CD4-positive, alpha-beta T cell treated with Interleukin-10 for 1 hour (primary cell): Measurements from ENCODE around the gene CTNNA2.

Experiments used
- DNase-seq: peaks from one replicate; pipeline ENCODE4 v3.0.0-alpha.2; 2020

CTNNA2 gene

GRCh38 chr2:79619442-79619841 lies 106.6 kb downstream of the CTNNA2 start:
- DNase-seq = no peak

- DNase-seq = no peak
Observed at GRCh38 chr2:79619976-79620375, 107.1 kb downstream of the CTNNA2 start.

GRCh38 chr2:79620679-79621078 lies 107.8 kb downstream of the CTNNA2 start:
- DNase-seq = no peak

GRCh38 chr2:79621252-79621651 lies 108.4 kb downstream of the CTNNA2 start:
- no peak for DNase-seq

GRCh38 chr2:79621755-79622154 lies 108.9 kb downstream of the CTNNA2 start:
- DNase-seq = no peak

GRCh38 chr2:79622508-79622907 lies 109.7 kb downstream of the CTNNA2 start:
- no peak for DNase-seq

GRCh38 chr2:79627237-79627636 lies 114.4 kb downstream of the CTNNA2 start:
- no peak for DNase-seq

- no peak for DNase-seq
Observed at GRCh38 chr2:79630060-79630459, 117.2 kb downstream of the CTNNA2 start.

GRCh38 chr2:79630972-79631557 lies 118.2 kb downstream of the CTNNA2 start:
- DNase-seq = no peak

- DNase-seq = no peak
Observed at GRCh38 chr2:79638410-79638809, 125.6 kb downstream of the CTNNA2 start.

- DNase-seq = no peak
Observed at GRCh38 chr2:79638954-79639353, 126.1 kb downstream of the CTNNA2 start.

- no peak for DNase-seq
Observed at GRCh38 chr2:79640001-79640400, 127.2 kb downstream of the CTNNA2 start.

GRCh38 chr2:79649531-79649930 lies 136.7 kb downstream of the CTNNA2 start:
- no peak for DNase-seq

GRCh38 chr2:79660557-79660956 lies 147.7 kb downstream of the CTNNA2 start:
- DNase-seq = no peak

GRCh38 chr2:79665091-79665490 lies 152.2 kb downstream of the CTNNA2 start:
- no peak for DNase-seq

- DNase-seq = no peak
Observed at GRCh38 chr2:79666430-79666829, 153.6 kb downstream of the CTNNA2 start.

GRCh38 chr2:79669714-79670113 lies 156.9 kb downstream of the CTNNA2 start:
- DNase-seq = no peak

GRCh38 chr2:79670198-79670597 lies 157.3 kb downstream of the CTNNA2 start:
- no peak for DNase-seq

GRCh38 chr2:79686884-79687283 lies 174.0 kb downstream of the CTNNA2 start:
- DNase-seq = no peak

GRCh38 chr2:79695248-79695647 lies 182.4 kb downstream of the CTNNA2 start:
- DNase-seq = no peak

GRCh38 chr2:79697200-79697599 lies 184.3 kb downstream of the CTNNA2 start:
- DNase-seq = no peak

GRCh38 chr2:79700651-79701050 lies 187.8 kb downstream of the CTNNA2 start:
- no peak for DNase-seq

GRCh38 chr2:79702905-79703304 lies 190.1 kb downstream of the CTNNA2 start:
- DNase-seq = no peak

GRCh38 chr2:79711098-79711497 lies 198.2 kb downstream of the CTNNA2 start:
- no peak for DNase-seq

- no peak for DNase-seq
Observed at GRCh38 chr2:79713131-79713785, 200.4 kb downstream of the CTNNA2 start.
